Peyer's patch (tissue), 4 donors: Measurements from ENCODE around the gene ADGRD1.

Experiments
- POLR2A ChIP-seq, 2 donors: fragments of 450-650 bp; IDR thresholded peaks; one replicate each; pipeline ENCODE4 v1.5.1; 2017; ENCODE audit warnings: antibody characterized with exemption in 2 of 2, mild to moderate bottlenecking in 2 of 2, moderate library complexity in 2 of 2
- TF ChIP-seq, protein P1 (sequence below), 6 experiments: fragments of 450-650 bp in 4 of 6; fragments of 200-600 bp in 2 of 6; sonication (generic) in 1 of 6; IDR thresholded peaks; one replicate each; pipeline ENCODE4 v1.5.1; 2017 to 2019; ENCODE audit warnings: antibody characterized with exemption in 6 of 6, mild to moderate bottlenecking in 3 of 6, moderate library complexity in 1 of 6

DNA sequence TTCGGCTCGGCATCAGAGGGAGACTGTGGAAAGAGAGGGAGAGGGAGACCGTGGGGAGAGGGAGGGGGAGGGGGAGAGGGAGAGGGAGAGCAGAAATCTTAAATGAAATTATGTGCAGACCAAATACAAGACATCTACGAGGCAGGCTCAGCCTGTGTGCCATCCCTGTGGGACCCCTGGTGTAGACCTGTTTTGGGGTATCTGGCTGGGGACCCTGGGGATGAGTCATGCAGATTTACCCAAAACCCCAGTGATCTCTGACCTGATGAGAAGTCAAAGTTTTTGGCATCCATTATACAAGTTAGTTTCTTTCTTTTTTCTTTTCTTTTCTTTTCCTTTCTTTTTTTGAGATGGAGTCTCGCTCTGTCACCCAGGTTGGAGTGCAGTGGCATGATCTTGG lies 44.4 kb downstream of the ADGRD1 start:
- no peak for TF ChIP-seq POLR2A (IDR thresholded peaks at IDR 0.05)
- TF ChIP-seq, protein P1, sequence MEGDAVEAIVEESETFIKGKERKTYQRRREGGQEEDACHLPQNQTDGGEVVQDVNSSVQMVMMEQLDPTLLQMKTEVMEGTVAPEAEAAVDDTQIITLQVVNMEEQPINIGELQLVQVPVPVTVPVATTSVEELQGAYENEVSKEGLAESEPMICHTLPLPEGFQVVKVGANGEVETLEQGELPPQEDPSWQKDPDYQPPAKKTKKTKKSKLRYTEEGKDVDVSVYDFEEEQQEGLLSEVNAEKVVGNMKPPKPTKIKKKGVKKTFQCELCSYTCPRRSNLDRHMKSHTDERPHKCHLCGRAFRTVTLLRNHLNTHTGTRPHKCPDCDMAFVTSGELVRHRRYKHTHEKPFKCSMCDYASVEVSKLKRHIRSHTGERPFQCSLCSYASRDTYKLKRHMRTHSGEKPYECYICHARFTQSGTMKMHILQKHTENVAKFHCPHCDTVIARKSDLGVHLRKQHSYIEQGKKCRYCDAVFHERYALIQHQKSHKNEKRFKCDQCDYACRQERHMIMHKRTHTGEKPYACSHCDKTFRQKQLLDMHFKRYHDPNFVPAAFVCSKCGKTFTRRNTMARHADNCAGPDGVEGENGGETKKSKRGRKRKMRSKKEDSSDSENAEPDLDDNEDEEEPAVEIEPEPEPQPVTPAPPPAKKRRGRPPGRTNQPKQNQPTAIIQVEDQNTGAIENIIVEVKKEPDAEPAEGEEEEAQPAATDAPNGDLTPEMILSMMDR (IDR thresholded peaks at IDR 0.05): no peak
